Measurements from ENCODE around the gene DNAH8.

DNAH8 gene

GRCh38 chr6:39007575-39007974 is 292.5 kb downstream of the DNAH8 start:
- DNase-seq: no peak

GRCh38 chr6:39008737-39009136 is 293.6 kb downstream of the DNAH8 start:
- DNase-seq: no peak

GRCh38 chr6:39009476-39009875 is 294.4 kb downstream of the DNAH8 start:
- no peak for DNase-seq

GRCh38 chr6:39016839-39017546 is 301.9 kb downstream of the DNAH8 start:
- no peak for DNase-seq

- no peak for DNase-seq
These were observed 302.4 kb downstream of the DNAH8 start for GRCh38 chr6:39017547-39017880.

- no peak for DNase-seq
These were observed 303.0 kb downstream of the DNAH8 start for GRCh38 chr6:39018103-39018502.

- DNase-seq: no peak
These were observed 305.0 kb downstream of the DNAH8 start for GRCh38 chr6:39020136-39020535.

- DNase-seq: no peak
These were observed 305.9 kb downstream of the DNAH8 start for GRCh38 chr6:39021041-39021440.

- no peak for DNase-seq
These were observed 306.7 kb downstream of the DNAH8 start for GRCh38 chr6:39021779-39022178.

- no peak for DNase-seq
These were observed 311.1 kb downstream of the DNAH8 start for GRCh38 chr6:39026175-39026574.

- DNase-seq: no peak
These were observed 314.3 kb downstream of the DNAH8 start for GRCh38 chr6:39029156-39030011.

GRCh38 chr6:39035681-39036080 is 320.6 kb downstream of the DNAH8 start:
- DNase-seq: no peak

- DNase-seq: no peak
These were observed 322.0 kb downstream of the DNAH8 start for GRCh38 chr6:39037082-39037508.

GRCh38 chr6:39037707-39038106 is 322.6 kb downstream of the DNAH8 start:
- no peak for DNase-seq

GRCh38 chr6:39040080-39040673 is 325.1 kb downstream of the DNAH8 start:
- no peak for DNase-seq

GRCh38 chr6:39041072-39041471 is 326.0 kb downstream of the DNAH8 start:
- DNase-seq: no peak

GRCh38 chr6:39043776-39044175 is 328.7 kb downstream of the DNAH8 start:
- no peak for DNase-seq

- no peak for DNase-seq
These were observed 329.1 kb downstream of the DNAH8 start for GRCh38 chr6:39044181-39044580.

- DNase-seq: no peak
These were observed 332.6 kb downstream of the DNAH8 start for GRCh38 chr6:39047434-39048327.

- no peak for DNase-seq
These were observed 333.6 kb downstream of the DNAH8 start, which contains the start of gene GLP1R for GRCh38 chr6:39048481-39049399. Gene GLP1R (plus strand): TSS chr6:39048781. CDS start chr6:39048841, 60 bp downstream.

Measured in hypothalamus (tissue), 51 donors.